HL-60 (cell line): ENCODE results near the gene GRM8.

Experiments
- GABPA ChIP-seq: IDR thresholded peaks from 2 replicates; pipeline ENCODE4 v1.6.1; 2012; ENCODE audit warnings: low read depth
- POLR2AphosphoS5 ChIP-seq: IDR thresholded peaks from 2 replicates; pipeline ENCODE4 v1.6.1; 2012; ENCODE audit warnings: low read depth
- TF ChIP-seq, protein P1 (sequence below): IDR thresholded peaks from one replicate; pipeline ENCODE4 v1.5.1; 2011; ENCODE audit warnings: low read length, control low read depth, inconsistent platforms; ENCODE audit not compliant: insufficient read depth

DNA sequence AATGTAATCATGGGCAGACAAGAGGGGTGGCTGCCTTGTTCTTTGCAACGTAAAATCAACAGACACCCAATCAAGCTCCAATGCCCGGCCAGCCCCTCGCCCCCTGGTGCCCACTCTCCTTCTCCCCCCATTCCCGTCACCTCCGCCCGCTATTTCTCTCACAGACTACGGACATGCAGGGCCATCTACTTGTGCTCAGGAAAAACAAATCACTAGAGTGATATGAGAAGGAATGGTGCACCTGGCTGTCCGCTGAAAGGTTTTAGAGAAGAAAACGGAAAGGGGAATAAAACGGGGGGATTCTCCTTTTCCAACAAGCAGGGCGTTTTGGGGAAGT, 396 bp downstream of the GRM8 start:
- TF ChIP-seq, protein P1, sequence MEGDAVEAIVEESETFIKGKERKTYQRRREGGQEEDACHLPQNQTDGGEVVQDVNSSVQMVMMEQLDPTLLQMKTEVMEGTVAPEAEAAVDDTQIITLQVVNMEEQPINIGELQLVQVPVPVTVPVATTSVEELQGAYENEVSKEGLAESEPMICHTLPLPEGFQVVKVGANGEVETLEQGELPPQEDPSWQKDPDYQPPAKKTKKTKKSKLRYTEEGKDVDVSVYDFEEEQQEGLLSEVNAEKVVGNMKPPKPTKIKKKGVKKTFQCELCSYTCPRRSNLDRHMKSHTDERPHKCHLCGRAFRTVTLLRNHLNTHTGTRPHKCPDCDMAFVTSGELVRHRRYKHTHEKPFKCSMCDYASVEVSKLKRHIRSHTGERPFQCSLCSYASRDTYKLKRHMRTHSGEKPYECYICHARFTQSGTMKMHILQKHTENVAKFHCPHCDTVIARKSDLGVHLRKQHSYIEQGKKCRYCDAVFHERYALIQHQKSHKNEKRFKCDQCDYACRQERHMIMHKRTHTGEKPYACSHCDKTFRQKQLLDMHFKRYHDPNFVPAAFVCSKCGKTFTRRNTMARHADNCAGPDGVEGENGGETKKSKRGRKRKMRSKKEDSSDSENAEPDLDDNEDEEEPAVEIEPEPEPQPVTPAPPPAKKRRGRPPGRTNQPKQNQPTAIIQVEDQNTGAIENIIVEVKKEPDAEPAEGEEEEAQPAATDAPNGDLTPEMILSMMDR = no peak
- TF ChIP-seq POLR2AphosphoS5 = no peak
- no peak for TF ChIP-seq GABPA
